ENCODE measurements around the gene CSE1L.

- TF ChIP-seq CTCF (IDR thresholded peaks at IDR 0.05) (no peak), POLR2AphosphoS5 (IDR thresholded peaks at IDR 0.05; ENCODE audit: insufficient read depth in 1 of 2, low read depth in 1 of 2) (no peak), POLR2A (IDR thresholded peaks at IDR 0.05) (no peak)
Observed at GRCh38 chr20:48999890-49000870, 45.9 kb upstream of the CSE1L start.
